Non-pigmented ciliary epithelial cell (primary cell): ENCODE results near the gene XPNPEP2.

Experiments
- DNase-seq: peaks from one replicate; pipeline ENCODE4 v3.0.0-alpha.2; 2010; ENCODE audit warnings: low read depth

Gene XPNPEP2

DNA sequence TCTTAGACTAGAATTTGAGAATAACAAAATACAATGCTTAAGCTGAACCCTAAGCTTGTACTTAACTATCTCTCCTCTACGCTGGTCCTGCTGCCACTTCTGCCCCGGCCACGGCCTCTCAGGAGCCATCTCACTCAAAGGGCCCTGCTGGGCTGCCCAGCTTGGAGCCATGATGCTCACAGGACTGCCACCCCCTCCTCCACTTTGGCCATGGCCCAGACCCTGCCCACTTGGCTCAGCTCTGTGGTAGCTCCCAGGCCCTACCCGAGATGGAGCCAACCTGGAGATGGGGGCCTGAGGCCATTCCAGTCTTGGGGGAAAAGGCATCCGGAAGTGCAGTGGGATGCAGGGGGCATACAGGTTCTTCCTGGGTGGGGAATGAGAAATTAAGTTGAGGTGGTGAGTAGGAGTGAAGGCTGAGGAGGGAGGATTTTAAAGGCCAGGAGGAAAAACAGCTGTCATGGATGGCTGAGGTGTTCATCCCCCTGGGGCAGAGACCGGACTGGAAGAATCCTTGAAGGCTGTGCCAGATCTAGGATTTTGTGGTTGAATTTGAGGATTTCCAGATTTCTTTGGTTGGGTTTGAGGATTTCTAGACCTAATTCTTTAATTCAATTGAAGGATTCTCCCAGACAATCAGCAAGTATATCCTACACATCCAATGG, 41.8 kb downstream of the XPNPEP2 start:
- DNase-seq: no peak

- DNase-seq: no peak
Measured at GRCh38 chrX:129781134-129781672, 42.4 kb downstream of the XPNPEP2 start.

- DNase-seq: no peak
Measured at GRCh38 chrX:129781680-129782495, 43.1 kb downstream of the XPNPEP2 start.

GRCh38 chrX:129782706-129783105, 43.9 kb downstream of the XPNPEP2 start:
- DNase-seq: no peak

GRCh38 chrX:129783291-129783713, 44.5 kb downstream of the XPNPEP2 start:
- DNase-seq: no peak

DNA sequence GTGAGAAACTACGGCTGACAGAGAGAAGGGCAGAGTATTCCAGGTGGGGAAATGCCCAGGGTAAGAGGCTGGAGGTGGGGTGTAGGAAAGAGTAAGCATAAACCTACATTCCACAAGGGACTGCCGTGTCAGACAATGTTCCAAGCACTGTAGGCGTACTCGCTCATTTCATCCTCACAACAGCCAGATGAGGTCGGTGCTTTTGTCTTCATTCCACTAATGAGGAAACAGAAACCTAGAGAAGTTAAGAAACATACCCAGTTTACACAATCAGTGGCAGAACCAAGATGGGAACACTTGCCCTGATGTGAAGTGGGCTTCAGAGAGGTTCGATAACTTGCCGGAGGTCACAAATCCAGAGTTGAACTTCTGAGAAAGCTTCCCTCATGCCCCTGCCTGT, 45.6 kb downstream of the XPNPEP2 start:
- DNase-seq: no peak

GRCh38 chrX:129785160-129785947, 46.6 kb downstream of the XPNPEP2 start:
- no peak for DNase-seq

DNA sequence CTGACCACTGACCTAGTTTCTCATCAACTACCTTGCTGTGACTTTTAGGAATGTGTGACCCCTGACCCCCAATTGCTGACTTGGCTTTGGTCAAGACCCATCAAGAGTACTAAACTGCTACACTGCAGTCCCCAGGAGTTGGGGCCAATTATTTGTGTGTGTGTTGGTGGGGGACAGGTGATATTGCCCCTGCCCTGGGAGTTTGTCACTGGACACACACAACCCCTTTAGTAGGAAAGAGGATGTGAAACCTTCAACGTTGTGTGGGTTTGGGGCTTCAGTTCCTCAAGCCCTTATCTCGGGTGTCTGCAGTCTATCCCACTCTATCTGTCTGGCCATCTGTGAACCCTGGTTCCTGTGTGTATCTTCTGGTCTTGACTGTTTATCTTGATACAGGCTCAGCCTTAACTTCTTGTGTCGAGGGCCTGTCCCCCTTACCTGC, 47.5 kb downstream of the XPNPEP2 start:
- no peak for DNase-seq

DNA sequence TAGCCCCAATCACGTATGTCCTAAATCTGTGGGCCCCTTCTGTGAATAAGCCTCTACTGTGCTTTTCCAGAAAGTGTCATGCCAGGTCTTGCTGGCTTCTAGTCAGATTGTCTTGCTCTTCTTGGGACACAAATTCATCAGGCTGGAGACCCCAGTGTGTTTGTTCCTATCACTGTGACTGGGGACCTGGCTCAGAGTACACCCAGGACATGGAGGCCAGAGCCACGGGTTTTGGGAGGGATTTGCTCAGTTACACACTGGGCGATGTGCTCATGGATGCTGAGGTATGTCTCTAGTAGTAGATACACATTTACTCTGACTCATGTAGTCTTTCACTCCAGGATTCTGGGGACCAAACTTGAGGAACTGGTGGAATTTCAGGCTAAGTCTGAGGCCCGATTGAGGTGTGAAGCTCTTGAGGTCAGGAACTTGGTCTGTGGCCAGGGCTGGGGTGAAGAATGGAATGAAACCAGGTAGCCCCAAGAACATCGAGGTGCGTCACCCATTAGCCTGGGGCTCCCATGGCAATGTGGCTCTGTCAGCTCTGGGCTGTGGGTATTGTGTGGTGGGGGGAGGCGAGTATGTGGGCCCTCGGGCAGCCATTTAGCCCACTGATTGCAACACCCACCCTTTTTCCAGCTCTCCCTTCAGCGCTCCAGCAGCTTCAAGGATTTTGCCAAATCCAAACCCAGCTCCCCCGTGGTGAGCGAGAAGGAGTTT, 48.7 kb downstream of the XPNPEP2 start:
- no peak for DNase-seq

DNA sequence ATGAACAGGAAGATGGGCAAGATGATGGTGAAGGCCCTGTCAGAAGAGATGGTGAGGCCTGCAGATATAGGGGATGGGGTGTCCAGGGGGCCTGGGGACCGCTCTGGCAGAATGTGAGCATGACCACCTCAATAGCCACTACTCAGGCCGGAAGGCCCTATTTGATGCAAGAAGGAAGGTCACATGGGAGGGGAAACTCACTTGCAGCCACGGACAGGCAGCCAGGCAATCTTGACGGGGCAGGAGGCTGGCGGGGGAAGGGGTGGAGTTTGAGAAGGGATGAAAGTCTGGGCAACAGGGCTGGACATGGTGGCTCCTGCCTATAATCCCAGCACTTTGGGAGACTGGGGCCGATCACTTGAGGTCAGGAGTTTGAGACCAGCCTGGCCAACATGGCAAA, 49.7 kb downstream of the XPNPEP2 start:
- no peak for DNase-seq

GRCh38 chrX:129790146-129790545, 51.4 kb downstream of the XPNPEP2 start:
- DNase-seq: no peak

GRCh38 chrX:129790808-129791207, 52.0 kb downstream of the XPNPEP2 start:
- no peak for DNase-seq

- no peak for DNase-seq
Measured at GRCh38 chrX:129791336-129791735, 52.6 kb downstream of the XPNPEP2 start.

GRCh38 chrX:129791961-129792570, 53.3 kb downstream of the XPNPEP2 start:
- DNase-seq: no peak

DNA sequence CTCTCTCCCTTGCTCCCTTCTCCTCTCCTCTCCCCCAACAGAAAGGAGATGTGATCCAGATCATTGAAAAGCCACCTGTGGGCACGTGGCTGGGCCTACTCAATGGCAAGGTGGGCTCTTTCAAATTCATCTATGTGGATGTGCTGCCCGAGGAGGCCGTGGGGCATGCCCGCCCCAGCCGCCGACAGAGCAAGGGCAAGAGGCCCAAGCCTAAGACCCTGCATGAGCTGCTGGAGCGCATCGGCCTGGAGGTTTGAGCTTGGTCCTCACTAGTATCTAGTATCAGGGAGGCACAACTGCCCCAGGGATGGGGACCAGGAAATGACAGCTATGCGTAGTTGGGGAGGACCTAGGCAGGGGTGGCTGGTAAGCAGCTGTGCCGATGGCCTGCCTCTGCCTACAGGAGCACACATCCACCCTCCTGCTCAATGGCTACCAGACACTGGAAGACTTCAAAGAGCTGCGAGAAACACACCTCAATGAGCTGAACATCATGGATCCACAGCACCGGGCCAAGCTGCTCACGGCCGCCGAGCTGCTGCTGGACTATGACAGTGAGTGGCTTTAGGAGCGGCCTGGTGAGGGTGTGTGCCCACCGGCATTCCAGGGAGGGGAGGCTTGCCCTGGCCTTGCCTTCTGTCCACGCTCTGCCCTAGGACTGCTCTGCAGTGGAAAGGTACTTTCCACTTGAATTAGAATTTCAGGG, 54.0 kb downstream of the XPNPEP2 start:
- DNase-seq: no peak

DNA sequence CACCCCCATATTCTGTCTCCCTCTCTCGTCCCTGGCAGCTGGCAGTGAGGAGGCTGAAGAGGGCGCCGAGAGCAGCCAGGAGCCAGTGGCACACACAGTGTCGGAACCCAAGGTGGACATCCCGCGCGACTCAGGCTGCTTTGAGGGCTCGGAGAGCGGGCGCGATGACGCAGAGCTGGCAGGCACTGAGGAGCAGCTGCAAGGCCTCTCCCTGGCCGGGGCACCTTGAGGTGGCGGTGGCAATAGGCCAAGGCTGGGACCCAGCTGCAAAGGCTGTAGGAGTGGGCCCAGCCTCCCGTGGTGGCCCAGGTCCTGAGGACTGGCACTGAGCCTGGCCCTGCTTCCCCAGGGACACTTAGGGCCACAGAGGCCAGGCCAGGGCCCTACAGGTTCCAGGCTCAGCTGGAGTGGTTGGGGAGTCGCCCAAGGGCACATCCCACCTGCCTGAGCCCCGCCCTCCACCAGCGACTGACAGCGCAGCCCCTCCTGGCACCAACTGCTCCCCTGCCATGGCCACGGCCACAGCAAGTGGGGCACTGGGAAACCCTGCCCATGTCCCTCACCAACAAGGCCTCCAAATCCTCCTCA, 54.9 kb downstream of the XPNPEP2 start:
- no peak for DNase-seq

DNA sequence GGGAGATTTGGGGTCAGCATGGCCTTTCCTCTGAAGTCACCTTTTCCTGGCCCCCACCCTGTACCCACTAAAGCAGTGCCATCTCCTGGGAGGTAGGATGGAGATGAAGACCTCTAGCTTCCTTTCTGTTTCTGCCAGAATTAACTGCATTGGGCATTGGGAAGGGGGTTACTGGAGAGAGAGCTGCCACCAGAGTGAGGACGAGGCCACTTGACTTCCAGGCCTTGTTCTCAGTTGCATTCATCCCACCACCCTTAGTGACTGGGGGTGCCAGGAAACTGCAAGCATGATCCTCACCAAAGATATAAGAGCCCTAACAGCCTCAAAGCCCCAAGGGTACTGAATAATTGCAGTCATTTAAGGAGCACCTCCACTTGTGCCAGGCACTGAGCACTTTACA, 56.8 kb downstream of the XPNPEP2 start:
- DNase-seq: no peak

- no peak for DNase-seq
Measured at GRCh38 chrX:129797251-129797906, 58.6 kb downstream of the XPNPEP2 start.

DNA sequence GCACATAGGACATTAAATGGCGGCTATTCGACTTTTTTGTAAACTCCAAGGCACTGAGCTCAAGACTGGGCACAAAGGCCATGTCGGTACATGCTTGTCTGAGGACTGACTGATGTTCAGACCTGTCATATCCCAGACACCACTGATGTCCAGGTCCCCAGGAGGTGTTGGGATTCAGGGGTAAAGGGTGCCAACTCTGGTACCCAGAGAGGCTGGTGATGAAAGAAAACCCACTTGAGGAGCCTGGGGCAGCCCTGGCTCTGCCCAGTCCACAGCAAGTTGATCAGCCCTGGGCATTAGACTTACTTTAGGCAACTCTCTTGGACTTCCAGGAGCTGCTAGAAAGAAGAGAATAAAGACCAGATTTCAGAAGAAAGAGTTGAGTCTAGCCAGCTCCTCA, 59.7 kb downstream of the XPNPEP2 start:
- no peak for DNase-seq

DNA sequence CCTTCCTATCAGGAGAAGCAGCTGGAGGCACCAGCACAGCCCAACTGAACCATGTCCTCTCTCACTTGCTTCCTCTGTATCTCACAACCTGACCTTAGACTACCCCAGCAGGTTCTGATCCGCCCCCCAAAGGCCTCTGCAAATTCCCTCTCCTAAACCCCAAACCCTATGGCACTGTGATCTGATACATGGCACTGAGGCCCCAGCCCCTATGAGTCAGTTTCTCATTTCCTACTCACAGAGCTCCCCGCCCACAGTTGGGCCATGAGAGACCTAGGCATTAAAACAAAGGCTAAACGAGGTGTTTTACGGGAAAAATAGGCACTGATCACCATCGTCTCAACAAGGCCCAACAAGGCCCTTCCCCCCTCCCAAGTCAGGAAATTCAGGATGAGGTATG, 60.1 kb downstream of the XPNPEP2 start:
- DNase-seq: no peak
